Measurements from ENCODE around the gene CREB3L2.

The CREB3L2 gene

DNA sequence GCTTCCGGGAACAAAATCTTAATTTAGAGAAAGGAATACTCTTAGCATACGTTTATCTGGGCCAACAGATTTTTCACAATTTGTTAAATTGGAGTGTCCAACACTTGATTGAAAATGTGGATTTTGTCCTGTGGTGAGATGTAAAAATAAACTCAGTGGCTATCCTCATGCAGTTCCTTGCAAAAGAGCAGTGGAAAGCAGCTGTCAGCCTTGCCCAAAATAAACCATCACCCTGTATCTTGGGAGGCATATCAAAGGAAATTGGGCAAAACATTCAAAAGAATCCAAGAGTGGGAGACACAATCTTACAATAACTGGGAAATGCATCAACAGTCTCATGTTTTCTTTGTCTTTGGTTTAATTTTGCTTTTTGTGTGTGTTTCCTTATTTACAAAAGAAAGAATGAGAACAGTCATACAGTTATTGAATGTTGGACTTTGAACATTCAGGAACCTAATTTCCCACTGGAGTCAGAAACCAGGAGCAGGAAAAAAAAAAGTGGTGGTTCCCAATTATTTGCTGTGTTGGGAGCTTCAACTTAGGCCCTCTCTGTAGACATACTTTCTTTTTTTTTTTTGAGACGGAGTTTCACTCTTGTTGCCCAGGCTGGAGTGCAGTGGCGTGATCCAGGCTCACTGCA lies 110.8 kb downstream of the CREB3L2 start:
- DNase-seq = no peak

DNA sequence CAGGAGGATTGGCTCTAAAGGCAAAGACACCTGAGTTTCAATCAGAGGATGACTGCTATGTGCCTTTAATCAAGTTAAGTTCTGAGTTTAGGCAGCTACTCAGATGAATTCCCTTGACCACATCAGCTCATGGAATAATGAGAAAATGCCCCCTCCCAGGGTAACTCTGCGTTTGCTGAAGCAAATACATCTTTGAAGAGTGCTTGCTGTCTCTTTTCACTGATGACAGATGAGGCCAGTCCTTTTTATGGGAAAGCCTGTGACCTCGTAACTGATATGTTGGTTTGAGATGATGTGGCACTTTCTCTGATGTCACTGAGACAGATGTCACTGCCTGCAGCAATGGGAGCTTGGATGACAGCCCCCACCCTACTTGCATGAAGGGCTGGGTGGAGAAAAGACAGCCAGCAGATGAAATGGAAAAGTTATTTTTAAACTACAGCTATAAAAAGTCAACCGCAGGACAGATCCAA lies 111.4 kb downstream of the CREB3L2 start:
- DNase-seq = no peak

DNA sequence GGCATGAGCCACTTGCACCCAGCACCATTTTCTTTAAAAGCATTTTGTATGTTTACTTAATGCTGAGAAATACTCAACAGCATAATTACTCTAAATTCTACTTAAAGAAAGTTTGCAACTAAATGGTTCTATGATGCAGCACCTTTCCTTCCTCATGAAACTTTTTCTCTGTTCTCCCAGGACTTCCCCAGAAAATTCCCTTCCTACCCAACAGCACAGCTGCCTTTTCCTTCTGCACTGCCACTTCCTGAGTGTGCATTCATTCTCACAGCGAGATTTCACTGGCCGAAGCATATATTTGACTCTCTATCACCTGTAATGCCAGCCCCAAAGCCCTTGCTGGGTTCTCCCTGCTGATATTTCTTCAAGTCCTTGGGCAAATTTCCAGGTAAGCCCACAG lies 113.6 kb downstream of the CREB3L2 start:
- no peak for DNase-seq

DNA sequence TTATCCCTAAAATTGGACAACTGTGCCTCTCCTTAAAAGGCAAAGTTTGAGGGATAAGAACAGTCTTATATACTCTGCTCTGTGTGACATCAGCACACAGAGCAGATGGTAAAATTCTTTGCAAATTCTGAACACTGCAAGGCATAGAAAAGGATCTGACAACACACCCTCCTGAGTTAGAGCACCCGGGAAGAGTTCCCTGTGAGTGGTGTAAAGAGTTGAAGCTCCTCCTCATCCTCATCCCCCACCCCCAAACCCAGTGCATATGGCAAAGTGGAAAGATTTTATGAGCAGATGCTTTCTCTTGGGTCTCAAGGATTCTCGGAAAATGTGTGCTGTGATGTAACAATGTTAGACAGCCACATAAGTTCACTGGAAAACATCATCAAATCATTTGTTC lies 115.1 kb downstream of the CREB3L2 start:
- no peak for DNase-seq

DNA sequence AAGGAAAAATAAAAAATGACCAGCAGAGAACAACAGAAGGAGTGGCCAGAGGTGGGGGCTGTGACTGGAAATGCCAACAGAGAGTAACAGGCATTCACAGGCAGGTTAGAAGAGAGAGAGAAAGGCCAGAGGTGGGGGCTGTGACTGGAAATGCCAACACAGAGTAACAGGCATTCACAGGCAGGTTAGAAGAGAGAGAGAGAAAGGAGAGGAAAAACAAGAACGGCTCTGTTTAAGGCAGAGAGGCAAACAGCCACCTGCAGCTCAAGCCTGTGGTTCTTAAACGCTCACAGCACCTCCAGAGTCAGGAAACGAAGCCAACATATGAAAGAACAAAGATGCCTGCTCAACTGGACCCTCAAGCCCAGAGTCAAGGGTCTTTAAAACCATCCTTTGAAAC lies 115.6 kb downstream of the CREB3L2 start:
- DNase-seq = no peak

DNA sequence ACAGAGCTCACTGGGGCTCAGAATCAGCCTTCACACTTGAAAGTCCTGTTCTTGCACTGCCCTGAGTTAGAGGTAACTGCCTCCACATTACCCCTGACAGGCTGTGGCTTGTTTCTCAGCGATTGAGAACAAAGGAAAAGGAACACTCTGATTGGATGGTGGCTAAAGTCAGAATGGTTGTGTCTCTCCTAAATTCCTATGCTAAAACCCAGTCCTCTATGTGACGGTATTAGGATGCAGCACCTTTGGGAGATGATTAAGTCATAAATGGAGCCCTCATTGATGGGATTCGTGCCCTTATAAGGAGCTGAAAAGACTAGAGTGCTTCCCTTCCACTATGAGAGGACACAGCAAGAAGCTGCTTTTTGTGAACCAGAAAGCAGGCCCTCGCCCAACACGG lies 116.2 kb downstream of the CREB3L2 start:
- no peak for DNase-seq

DNA sequence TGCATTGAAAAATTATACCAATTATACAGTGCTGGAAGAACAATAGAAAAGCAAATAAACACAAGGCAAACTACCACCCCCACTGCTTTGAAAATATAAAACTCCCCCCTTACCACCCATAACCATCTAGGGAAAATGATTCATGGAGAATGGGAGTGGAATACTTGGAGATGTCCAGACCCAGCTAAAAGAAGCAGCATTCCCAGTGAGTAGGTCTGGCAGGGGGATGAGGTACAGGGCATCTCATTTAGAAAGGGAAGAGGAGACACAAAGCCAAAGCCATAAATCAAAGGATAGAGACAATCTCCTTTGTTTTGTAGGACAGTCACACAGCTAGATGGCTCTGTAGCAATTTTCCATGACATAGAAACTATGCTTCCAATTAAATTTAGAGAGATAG lies 119.1 kb downstream of the CREB3L2 start:
- DNase-seq = no peak

DNA sequence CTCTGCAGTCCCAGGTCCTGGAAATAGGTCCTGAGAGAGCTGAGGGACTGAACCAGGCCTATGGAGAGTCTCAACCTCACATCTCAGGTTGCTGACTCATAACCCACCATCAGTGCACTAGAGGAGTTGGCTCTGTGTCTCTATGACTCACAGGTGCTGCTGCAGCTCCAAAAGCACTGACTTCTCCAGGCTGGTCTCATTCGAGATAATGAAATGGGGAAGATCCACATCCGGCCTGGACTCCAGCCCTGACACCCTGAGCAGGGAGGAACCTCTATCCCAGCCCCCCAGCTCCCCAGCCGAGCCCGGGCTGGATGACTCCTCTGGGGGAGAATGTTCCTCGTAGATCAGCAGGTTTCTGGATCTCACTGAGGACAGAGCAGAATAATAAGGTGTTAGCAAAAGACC lies 119.6 kb downstream of the CREB3L2 start:
- no peak for DNase-seq

DNA sequence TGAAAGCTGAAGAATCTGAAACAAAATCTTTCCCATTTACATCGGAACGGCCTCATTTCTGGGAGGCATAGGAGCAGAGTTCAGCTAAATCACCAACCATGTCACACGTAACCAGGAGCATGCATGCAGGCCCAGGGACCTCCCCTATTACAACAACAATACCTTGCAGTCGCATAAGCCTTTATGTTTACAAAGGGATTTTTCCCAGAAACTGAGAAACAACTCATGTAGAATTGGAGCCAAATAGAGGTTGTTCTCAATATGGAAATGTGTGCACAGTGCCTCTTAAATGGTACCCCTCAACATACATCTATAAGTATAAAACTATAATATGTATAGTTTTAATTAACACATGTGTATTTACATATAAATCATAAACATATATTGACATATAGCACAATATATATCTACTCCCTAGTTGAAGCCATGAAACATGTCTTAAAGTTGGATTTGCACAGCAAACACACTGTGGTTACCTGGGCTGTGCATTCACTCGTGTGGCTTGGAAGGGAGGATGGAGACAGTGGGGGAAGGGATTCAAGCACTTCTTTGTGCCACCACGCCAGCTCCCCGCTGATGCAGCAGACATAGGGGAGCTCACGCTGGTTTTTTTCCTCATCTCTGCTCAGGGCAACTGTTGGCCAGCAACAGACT lies 120.2 kb downstream of the CREB3L2 start:
- no peak for DNase-seq

DNA sequence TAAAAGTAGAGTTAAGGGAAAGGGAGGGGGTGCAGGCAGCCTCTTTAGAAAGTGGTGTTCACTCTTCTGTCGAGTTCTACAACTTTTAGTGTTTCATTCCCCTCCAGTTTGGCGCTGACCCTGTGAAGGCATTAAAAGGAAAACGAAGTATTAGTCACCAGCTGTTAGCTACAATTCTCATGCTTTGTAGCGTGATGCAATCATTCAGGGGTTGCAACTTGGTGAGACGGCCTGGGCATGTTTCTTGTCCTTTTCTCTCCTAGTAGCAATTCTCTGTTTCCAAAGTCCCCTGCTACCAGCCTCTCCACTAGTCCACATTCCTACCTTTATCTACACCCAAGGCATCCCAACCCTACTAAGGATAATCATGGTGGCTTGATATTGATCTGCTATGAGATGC lies 121.5 kb downstream of the CREB3L2 start:
- no peak for DNase-seq

DNA sequence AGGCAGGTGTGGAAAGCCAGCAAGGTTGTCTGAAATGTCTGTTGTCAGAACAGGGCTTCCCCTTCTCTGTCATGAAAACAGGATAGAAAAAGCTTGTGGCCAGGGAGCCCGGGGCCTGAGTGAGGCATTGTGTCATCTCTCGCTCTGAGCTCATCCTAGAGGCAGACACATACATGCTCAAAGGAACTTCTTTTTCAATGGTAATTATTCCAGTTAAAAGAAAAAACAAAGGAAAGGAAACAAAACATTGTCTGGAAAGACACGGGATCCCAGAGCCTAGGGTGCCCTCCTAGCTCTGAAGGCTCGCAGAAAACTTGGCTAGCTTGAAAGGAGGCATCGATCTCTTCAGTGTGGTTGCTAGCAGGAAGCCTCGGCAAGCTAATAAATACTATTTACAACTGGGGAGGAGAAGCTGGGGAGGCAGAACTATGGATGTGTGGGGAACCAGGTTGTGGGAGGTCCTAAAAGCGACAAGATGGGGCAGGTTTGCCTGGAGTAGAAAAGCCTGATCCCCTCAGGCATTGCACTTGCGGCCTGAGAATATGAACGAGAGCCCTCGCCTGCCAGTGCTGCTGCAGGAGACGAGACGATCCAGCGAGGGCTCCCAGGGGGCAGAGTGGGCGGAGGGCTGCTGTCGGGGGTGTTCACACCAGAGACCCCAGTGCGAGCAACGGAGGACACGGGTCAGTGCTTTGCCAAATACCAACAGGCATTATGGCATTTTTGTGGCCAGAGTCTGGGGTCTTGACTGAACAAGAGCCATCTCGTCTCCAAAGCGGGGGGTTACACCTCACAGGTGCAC lies 122.3 kb downstream of the CREB3L2 start:
- no peak for DNase-seq

DNA sequence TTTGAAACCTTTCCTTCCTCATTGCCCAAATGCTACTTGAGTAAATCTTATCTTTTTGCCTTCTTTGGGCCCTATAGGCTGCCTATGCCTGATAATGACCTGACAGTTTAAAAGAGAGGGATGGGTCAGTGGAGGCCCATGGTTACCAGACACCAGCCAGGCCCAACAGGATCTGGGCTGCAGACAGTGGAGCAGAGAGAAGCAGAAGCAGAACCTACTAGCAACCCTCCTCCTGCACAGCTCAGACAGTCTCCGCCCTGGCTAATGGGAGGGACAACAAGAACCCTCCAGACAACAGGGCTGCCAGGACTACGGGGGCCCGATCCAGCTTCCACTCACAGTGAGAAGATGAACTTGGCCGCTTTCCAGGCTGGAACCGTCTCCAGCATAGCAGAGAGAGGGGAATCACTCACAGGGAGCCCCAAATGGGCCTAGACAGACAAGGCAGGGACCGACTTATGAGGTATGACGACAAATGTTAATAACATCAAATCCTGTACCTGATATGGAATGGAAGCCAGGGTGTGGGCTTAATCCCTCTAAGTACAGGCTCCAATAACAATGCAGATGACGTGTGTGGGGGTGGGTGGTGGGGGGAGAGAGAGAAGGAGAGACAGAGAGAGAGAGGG lies 123.4 kb downstream of the CREB3L2 start:
- DNase-seq = no peak

DNA sequence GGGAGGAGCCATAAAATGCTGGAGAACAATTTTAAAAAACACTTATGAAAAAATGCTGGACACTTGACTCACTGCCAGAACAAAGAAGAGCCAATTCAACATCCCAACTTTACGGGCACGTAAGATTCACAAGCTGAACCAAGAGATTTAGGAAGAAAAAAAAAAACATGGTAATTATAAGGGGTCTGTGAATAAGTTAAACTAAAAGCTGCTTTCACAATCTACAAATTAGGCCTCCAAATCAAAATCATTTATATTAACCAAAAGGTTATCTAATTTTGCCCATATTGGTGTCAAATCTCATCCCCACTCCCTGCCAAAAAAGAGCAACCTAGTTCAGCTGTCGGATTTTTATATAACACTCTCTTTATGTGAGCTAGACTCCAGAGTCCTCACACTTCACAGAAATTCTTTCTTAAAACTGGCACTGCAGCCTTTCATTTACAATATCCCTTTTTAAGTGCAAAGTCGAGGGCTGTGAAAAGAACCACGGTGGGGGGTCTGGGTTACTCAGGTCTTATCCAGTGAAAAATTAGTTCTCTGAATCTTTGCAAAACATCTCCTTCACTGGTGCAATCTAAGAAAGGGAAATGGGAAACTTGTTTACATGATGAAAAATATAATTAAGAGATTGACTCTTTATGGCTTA lies 124.7 kb downstream of the CREB3L2 start:
- DNase-seq = no peak

DNA sequence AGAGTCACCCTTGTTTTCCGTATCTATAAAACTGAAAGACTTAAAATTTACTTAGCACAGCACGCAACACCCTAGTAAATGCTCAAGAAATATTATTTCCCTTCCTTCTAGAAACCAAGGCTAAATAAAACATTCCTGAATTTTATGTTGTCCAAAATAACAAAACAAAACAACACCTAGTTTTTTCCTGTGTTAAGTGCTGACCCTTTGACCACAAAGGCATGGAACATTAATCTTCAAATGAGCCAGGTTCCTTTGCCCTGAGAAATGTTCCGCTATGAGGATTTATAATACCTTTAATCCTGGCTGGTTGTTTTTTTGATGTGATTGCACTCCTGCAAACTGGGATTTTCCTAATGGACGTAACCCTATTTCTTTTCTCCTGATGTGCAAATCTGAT lies 126.1 kb downstream of the CREB3L2 start:
- no peak for DNase-seq

DNA sequence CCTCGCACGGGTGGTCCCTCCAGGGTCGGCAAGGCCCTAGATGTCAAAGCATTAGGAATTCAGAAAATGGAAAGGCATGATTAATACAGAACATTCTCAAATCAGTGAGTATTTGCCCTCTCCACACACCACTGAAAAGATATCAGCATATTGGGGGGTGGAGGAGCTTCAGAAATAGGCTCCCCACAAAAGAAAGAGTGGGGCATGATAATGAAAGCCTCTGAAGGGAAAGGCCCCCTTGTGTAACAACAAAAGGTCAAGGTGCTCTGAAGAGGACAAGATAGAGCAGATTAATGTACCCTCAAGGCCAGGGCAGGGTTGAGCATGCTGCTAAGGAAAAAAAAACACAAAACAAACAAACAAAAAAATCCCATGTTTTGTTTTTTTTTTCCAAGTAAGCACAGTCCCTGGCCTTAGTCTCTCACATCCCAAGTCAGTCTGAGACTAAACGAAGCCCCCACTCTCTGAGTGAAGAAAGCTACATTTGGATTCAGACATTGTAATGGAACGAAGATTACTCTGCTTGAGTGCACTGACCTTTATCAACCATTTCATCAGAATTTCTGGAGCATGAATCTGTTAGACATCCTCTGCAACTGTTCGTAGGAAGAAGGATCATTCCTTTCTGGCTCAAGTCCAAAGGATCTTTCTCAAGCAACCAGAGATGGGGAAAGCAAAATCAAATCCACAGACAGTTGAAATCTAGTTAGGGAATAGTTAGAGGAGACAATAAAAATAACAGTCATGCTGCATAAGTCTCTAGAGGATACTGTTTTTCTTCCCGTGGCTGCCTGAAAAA lies 127.7 kb downstream of the CREB3L2 start:
- DNase-seq = no peak

DNA sequence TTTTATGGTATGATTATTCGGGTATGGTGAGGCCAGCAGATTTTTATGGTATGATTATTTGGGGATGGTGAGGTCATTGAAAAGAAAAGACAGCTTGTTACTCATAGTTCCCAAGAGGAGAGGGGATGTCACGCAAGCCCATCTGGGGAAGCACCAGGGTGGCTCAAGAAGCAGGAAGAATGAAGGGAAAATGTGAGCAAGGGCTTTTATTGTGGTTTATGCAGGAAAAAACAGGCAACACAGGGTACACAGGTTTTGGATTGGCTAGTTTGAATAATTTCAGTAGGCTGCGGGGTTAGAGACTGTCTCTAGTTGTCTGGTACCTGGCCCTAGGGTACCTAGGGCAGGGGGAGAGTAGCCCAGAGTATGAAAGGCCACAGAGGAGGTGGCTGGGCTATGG lies 128.4 kb downstream of the CREB3L2 start:
- no peak for DNase-seq

DNA sequence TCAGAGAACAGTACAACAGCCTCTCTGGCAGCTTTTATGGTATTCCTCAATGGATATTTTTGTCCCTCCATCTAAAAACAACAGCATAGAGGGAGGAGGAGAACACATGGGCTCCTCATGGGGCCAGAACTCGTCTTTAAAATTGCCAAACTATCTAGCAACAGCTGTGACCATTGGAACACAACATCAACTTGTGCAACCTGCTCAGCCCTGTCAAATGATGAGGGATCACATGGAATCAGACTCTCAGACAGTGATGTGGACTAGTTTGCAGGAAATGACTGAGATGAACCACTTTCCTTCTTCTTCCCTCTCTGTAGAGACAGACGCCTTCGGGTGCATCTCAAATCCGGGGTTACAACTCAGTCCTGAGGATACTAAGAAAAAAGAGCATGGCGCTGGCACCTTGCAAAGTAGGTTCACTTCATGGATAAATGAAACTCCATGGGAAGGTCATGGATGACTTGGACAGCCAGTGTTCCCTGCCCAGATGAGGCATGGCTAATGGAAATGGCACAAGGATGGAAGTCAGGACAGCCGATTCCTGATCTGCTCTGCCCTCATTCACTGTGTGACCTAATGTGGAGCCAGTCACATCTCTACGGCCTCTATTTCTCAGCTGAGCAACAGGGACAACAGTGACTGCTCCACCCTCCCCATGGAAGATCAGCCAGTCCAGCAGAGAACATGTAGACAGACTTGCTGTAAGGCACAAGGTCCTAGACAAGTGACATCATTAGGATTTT lies 130.5 kb downstream of the CREB3L2 start:
- DNase-seq = peak; percentile 14

DNA sequence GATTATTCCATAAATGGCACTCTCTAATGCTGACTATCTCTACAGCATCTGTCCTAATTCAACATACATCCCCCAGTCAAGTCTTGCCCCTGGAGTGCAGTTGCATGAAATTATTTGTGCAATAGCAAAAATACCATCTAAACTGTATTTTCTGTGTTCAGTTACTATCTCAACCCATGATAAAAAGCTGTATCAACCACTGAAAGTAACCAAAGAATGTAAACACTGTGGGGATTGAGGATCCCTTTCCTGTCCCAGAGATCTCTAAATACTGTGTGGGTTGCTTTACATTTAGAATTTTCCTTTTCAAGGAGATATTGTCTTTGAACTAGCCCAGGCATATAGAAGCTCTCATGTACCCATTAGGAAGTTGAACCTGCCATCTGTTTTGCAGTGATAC lies 131.2 kb downstream of the CREB3L2 start:
- no peak for DNase-seq

DNA sequence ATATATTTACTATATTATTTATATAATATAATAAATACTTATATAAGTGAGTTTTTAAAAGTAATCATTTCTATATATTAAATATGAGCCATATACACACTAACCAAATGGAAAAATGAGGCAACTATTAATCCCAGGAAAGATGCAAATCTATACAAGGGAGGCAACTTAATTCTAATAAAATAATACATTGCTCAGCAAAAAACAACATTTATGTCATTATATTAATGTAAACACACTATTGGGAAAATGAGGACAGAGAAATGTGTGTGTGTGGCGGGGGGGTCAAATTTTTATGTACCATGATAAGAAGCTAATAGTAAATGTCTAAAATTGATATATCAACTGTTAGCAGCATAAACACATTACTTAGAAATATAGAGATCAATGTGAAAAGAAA lies 131.8 kb downstream of the CREB3L2 start:
- DNase-seq = no peak

DNA sequence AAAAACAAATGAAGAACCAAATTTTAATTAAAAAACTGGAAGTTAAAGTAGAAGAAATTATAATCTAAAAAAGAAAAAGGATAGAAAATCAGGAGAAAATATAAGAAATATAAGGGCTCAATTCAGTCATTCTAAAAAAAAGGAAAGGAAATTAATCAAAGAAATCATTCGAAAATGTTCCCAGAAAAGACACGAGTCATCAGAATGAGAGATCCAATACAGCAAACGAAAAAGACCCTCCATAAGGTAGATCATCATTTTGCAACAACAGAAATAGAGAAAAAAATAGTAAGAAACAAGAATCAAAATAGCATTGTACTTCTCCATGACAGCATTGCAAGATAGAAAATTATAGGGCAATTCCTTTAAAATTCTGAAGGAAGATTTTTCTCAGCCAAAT lies 132.6 kb downstream of the CREB3L2 start:
- DNase-seq = no peak

DNA sequence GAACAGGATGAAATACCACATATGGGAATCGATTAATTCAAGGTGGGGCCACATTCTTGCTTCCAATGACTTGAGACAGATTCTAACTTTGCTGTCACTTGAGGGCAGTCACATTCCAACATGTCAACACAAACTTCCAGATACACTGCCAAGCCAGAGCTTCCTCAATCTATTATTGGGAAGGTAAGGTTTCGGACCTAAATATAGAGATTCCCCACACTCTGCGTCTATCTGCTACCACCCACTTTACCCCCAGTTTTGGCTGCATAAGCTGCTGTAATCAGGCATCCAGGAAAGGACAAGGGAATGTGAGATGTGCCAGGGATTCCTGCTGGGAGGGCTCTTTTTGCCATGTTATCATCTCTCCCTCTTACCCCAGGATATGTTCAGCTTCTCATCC lies 134.6 kb downstream of the CREB3L2 start:
- DNase-seq = no peak

DNA sequence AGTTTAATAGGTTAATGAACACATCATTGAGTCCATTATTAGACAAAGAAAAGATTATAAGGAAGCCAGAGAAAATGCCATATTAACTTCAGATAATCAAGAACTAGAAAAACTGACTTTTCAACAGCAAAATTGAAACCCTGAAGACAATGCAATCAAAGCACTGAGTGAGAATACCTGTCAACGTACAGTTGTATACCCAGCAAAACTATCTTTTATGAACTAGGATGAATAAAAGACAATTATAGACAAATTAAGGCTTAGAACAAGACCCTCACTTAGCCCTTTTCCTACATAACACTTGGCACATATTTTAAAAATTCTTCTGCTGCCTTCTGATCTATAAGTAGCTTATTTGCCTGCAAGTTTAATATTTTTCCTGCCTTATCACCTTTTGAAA lies 136.1 kb downstream of the CREB3L2 start:
- DNase-seq = no peak
